Naive B cell (primary cell): ENCODE data around the gene ZNF415. TPM values are rescaled to one million over a fixed set of nuclear protein-coding genes. Genes with fewer than 3 reads are reported as not detected.
A peak's percentile ranks its signal among the peaks of the same experiment; 100 is the strongest.
"Not testable (repeated sequence)": the region's sequence is repeated elsewhere in the genome, so short reads cannot be mapped to it uniquely, and the experiment has no call there.

Experiments
- ATAC-seq, 2 donors: fragments of 150-1000 bp; cut with Tn5 transposase; 2 replicates each; pipeline ENCODE4 v1.10.0; 2021; ENCODE audit warnings: low read depth in 2 of 2, mild to moderate bottlenecking in 2 of 2, moderate library complexity in 2 of 2
- DNase-seq: peaks from one replicate; pipeline ENCODE4 v3.0.0; 2022
- H3K27ac Mint-ChIP-seq, 6 donors: one replicate each; pipeline ENCODE4 v1.8.0; 2020 to 2022; ENCODE audit warnings: mild to moderate bottlenecking in 6 of 6, mixed read lengths in 6 of 6, moderate library complexity in 5 of 6, inconsistent platforms in 2 of 6
- H3K27me3 Mint-ChIP-seq, 3 donors: one replicate each; pipeline ENCODE4 v1.8.0; 2021 to 2022; ENCODE audit warnings: mixed read lengths in 3 of 3, mild to moderate bottlenecking in 1 of 3
- H3K36me3 Mint-ChIP-seq, 2 donors: one replicate each; pipeline ENCODE4 v1.8.0; 2020 to 2022; ENCODE audit warnings: mixed read lengths in 2 of 2, inconsistent platforms in 1 of 2, mild to moderate bottlenecking in 1 of 2
- H3K4me1 Mint-ChIP-seq, 3 donors: one replicate each; pipeline ENCODE4 v1.8.0; 2020 to 2022; ENCODE audit warnings: mixed read lengths in 3 of 3, inconsistent platforms in 1 of 3, mild to moderate bottlenecking in 1 of 3, moderate library complexity in 1 of 3
- H3K4me3 Mint-ChIP-seq, 8 donors: one replicate each; pipeline ENCODE4 v1.8.0; 2020 to 2022; ENCODE audit warnings: mild to moderate bottlenecking in 8 of 8, mixed read lengths in 8 of 8, moderate library complexity in 8 of 8, inconsistent platforms in 2 of 8
- H3K9me3 Mint-ChIP-seq, 7 donors: one replicate each; pipeline ENCODE4 v1.8.0; 2020 to 2022; ENCODE audit warnings: mixed read lengths in 7 of 7, mild to moderate bottlenecking in 5 of 7, inconsistent platforms in 2 of 7, moderate library complexity in 1 of 7
- polyA plus RNA-seq, 6 donors: library from polyadenylated mRNA; unstranded; fragments of 300-500 nt; fragmentation: Illumina TruSeq; gene quantifications; one replicate each; pipeline ENCODE4 v1.2.3, GENCODE V29; 2021; ENCODE audit warnings: low read depth in 6 of 6

The ZNF415 gene
- polyA plus RNA-seq, 6 donors from 2014 or later = 4.6 to 22.2 (median 6.8) TPM

- not testable (repeated sequence) for H3K9me3 Mint-ChIP-seq, ATAC-seq, H3K4me3 Mint-ChIP-seq, H3K27me3 Mint-ChIP-seq, DNase-seq
- H3K36me3 Mint-ChIP-seq = peaks cover 22% of the 10 kb centered on the region in 2 donors
- peak overlapping the region in 1 of 6 donors; percentile 10 for H3K27ac Mint-ChIP-seq
- peaks cover 30 to 50% (median 40%) of the 10 kb centered on the region in 3 donors for H3K4me1 Mint-ChIP-seq
Observed at GRCh38 chr19:53096982-53097690, 35.6 kb downstream of the ZNF415 start.

GRCh38 chr19:53096579-53096978 lies 36.1 kb downstream of the ZNF415 start:
- not testable (repeated sequence) for H3K27ac Mint-ChIP-seq, DNase-seq, H3K4me3 Mint-ChIP-seq, H3K27me3 Mint-ChIP-seq, ATAC-seq, H3K9me3 Mint-ChIP-seq
- H3K4me1 Mint-ChIP-seq = peaks cover 24 to 45% (median 34%) of the 10 kb centered on the region in 3 donors
- H3K36me3 Mint-ChIP-seq = peaks cover 19 to 22% of the 10 kb centered on the region in 2 donors

GRCh38 chr19:53094754-53095575 lies 37.7 kb downstream of the ZNF415 start:
- peak overlapping the region in 2 of 6 donors; percentile 59 to 63 for H3K27ac Mint-ChIP-seq
- no peaks in the 10 kb centered on the region for H3K27me3 Mint-ChIP-seq
- H3K4me3 Mint-ChIP-seq = no peak overlapping the region
- peaks cover 28 to 39% (median 32%) of the 10 kb centered on the region in 3 donors for H3K4me1 Mint-ChIP-seq
- peaks cover 0 to 2% (median 0%) of the 10 kb centered on the region in 7 donors for H3K9me3 Mint-ChIP-seq
- ATAC-seq = no peak
- DNase-seq = no peak
- H3K36me3 Mint-ChIP-seq = peaks cover 27% of the 10 kb centered on the region in 2 donors

- peaks cover 19 to 36% (median 27%) of the 10 kb centered on the region in 3 donors for H3K4me1 Mint-ChIP-seq
- ATAC-seq = no peak
- DNase-seq = no peak
- H3K36me3 Mint-ChIP-seq = peaks cover 28 to 33% of the 10 kb centered on the region in 2 donors
- no peak overlapping the region for H3K4me3 Mint-ChIP-seq
- H3K9me3 Mint-ChIP-seq = peaks cover 0 to 2% (median 0%) of the 10 kb centered on the region in 7 donors
- no peaks in the 10 kb centered on the region for H3K27me3 Mint-ChIP-seq
- H3K27ac Mint-ChIP-seq = no peak overlapping the region
Observed at GRCh38 chr19:53092723-53093122, 40.0 kb downstream of the ZNF415 start.

GRCh38 chr19:53091413-53092254 lies 41.1 kb downstream of the ZNF415 start:
- Mint-ChIP-seq H3K4me1 (peaks cover 13 to 29% (median 28%) of the 10 kb centered on the region in 3 donors), H3K9me3 (peaks cover 0 to 2% (median 0%) of the 10 kb centered on the region in 7 donors), H3K27ac (no peak overlapping the region), H3K36me3 (peaks cover 28 to 37% of the 10 kb centered on the region in 2 donors), H3K27me3 (no peaks in the 10 kb centered on the region), H3K4me3 (no peak overlapping the region)
- ATAC-seq (no peak), DNase-seq (no peak)

DNA sequence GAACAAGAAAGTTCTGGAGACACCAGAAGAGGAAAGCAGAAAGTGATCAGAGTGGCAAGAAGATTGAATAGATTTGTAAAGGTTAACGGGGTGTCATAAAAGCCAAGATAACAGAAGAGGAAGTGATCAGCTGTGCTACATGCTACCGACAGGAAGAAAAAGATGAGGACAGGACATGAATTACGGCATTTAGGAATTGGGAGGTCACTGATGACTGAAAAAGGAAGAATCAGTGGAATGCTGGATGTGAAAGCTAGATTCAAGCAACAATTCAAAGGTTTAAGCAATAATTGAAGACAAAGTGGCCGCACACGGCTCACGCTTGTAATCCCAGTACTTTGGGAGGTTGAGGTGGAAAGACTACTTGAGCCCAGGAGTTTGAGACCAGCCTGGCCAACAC lies 44.6 kb downstream of the ZNF415 start:
- Mint-ChIP-seq H3K27me3 (no peaks in the 10 kb centered on the region), H3K27ac (peak overlapping the region in 4 of 6 donors; percentile 8 to 97 (median 48)), H3K9me3 (peaks cover 0 to 3% (median 0%) of the 10 kb centered on the region in 7 donors), H3K4me3 (no peak overlapping the region), H3K4me1 (peaks cover 6 to 23% (median 18%) of the 10 kb centered on the region in 3 donors), H3K36me3 (peaks cover 53 to 60% of the 10 kb centered on the region in 2 donors)
- DNase-seq = no peak
- ATAC-seq = no peak

GRCh38 chr19:53086949-53087348 lies 45.8 kb downstream of the ZNF415 start:
- no peaks in the 10 kb centered on the region for H3K27me3 Mint-ChIP-seq
- peaks cover 60 to 66% of the 10 kb centered on the region in 2 donors for H3K36me3 Mint-ChIP-seq
- peaks cover 0 to 6% (median under 1%) of the 10 kb centered on the region in 7 donors for H3K9me3 Mint-ChIP-seq
- no peak overlapping the region for H3K4me3 Mint-ChIP-seq
- H3K27ac Mint-ChIP-seq = peak overlapping the region in 5 of 6 donors; percentile 37 to 80 (median 60)
- H3K4me1 Mint-ChIP-seq = peaks cover 4 to 23% (median 18%) of the 10 kb centered on the region in 3 donors
- ATAC-seq (no peak), DNase-seq (no peak)

DNA sequence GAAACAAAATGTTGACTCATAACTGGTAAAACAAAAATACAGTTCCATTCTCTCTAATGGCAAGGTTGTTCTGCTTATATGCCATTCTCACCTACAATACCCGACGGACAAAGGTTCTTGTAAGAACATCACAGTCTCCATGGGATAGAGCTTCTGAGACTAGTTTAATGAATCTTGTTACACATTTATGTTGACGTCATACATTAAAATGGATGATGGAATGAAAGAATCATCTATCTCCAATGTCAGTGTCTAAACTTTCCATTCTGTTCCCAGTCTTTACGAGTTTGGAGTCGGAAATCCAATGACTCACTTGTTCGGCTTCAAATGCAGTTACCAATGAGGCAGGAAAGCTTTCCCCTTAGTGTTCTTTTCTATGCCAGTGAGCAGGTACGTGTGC lies 47.2 kb downstream of the ZNF415 start:
- no peaks in the 10 kb centered on the region for H3K27me3 Mint-ChIP-seq
- H3K4me3 Mint-ChIP-seq = no peak overlapping the region
- H3K36me3 Mint-ChIP-seq = peaks cover 72 to 75% of the 10 kb centered on the region in 2 donors
- H3K27ac Mint-ChIP-seq = no peak overlapping the region
- no peak for DNase-seq
- peaks cover 7 to 24% (median 22%) of the 10 kb centered on the region in 3 donors for H3K4me1 Mint-ChIP-seq
- no peak for ATAC-seq
- H3K9me3 Mint-ChIP-seq = peaks cover 0 to 20% (median 13%) of the 10 kb centered on the region in 7 donors

GRCh38 chr19:53082929-53083328 lies 49.8 kb downstream of the ZNF415 start:
- Mint-ChIP-seq H3K4me1 (peaks cover 15 to 18% (median 17%) of the 10 kb centered on the region in 3 donors), H3K27me3 (no peaks in the 10 kb centered on the region), H3K36me3 (peaks cover 71 to 78% of the 10 kb centered on the region in 2 donors), H3K27ac (peak overlapping the region in 1 of 6 donors; percentile 49), H3K9me3 (peaks cover 0 to 29% (median 18%) of the 10 kb centered on the region in 7 donors), H3K4me3 (peak overlapping the region in 1 of 8 donors; percentile 45)
- no peak for ATAC-seq
- no peak for DNase-seq

DNA sequence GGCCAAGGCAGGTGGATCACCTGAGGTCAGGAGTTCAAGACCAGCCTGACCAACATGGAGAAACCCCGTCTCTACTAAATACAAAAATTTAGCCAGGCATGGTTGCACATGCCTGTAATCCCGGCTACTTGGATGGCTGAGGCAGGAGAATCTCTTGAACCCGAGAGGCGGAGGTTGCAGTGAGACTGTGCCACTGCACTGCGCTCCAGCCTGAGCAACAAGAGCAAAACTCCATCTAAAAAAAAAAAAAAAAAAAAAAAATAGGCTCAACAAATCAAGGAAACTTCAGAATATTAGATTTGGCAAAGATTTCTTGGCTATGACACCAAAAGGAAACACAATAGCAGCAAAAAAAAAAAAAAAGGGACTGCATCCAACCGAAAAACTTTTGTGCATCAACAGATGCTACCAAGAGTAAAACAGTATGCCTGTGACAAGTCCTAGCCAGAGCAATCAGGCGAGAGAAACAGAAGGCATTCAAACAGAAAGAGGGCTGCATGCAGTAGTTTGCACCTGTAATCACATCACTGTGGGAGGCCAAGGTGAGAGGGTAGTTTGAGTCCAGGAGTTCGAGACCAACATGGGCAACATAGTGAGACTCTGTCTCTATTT lies 53.3 kb downstream of the ZNF415 start:
- H3K4me1 Mint-ChIP-seq = peaks cover 16 to 22% (median 20%) of the 10 kb centered on the region in 3 donors
- H3K9me3 Mint-ChIP-seq = peaks cover 0 to 55% (median 22%) of the 10 kb centered on the region in 7 donors
- no peak for ATAC-seq
- DNase-seq = no peak
- H3K27me3 Mint-ChIP-seq = no peaks in the 10 kb centered on the region
- peaks cover 64 to 66% of the 10 kb centered on the region in 2 donors for H3K36me3 Mint-ChIP-seq
- peak overlapping the region in 3 of 6 donors; percentile 37 to 74 (median 51) for H3K27ac Mint-ChIP-seq
- H3K4me3 Mint-ChIP-seq = peak overlapping the region in 1 of 8 donors; percentile 11

- no peak overlapping the region for H3K4me3 Mint-ChIP-seq
- DNase-seq (no peak), ATAC-seq (no peak)
- peaks cover 16 to 23% (median 22%) of the 10 kb centered on the region in 3 donors for H3K4me1 Mint-ChIP-seq
- peaks cover 65 to 67% of the 10 kb centered on the region in 2 donors for H3K36me3 Mint-ChIP-seq
- H3K9me3 Mint-ChIP-seq = peaks cover 4 to 62% (median 22%) of the 10 kb centered on the region in 7 donors
- H3K27me3 Mint-ChIP-seq = no peaks in the 10 kb centered on the region
- H3K27ac Mint-ChIP-seq = peak overlapping the region in 1 of 6 donors; percentile 85
Observed at GRCh38 chr19:53078668-53079067, 54.0 kb downstream of the ZNF415 start.

- Mint-ChIP-seq H3K27ac (peak overlapping the region in 1 of 6 donors; percentile 33), H3K4me3 (no peak overlapping the region), H3K4me1 (peaks cover 16 to 23% (median 22%) of the 10 kb centered on the region in 3 donors), H3K36me3 (peaks cover 63 to 66% of the 10 kb centered on the region in 2 donors), H3K9me3 (peaks cover 4 to 72% (median 28%) of the 10 kb centered on the region in 7 donors), H3K27me3 (no peaks in the 10 kb centered on the region)
- DNase-seq (peak; percentile 11), ATAC-seq (peak in 1 of 2 donors; percentile 64)
Observed at GRCh38 chr19:53076984-53077383, 55.7 kb downstream of the ZNF415 start.
